Neuronal stem cell (in vitro differentiated cells): ENCODE measurements around the gene OSBPL2.

Experiments
- DNase-seq: peaks from one replicate; pipeline ENCODE4 v3.0.0-alpha.2; 2013; ENCODE audit warnings: low spot score
- H2AFZ ChIP-seq: one replicate; pipeline ENCODE4 v1.6.1; 2013; ENCODE audit warnings: mild to moderate bottlenecking, low read length, inconsistent platforms
- H2AK5ac ChIP-seq: 2 replicates; pipeline ENCODE4 v1.6.1; 2013; ENCODE audit warnings: low read depth, mild to moderate bottlenecking, inconsistent platforms, low read length, moderate library complexity, mixed read lengths
- H2BK120ac ChIP-seq: 2 replicates; pipeline ENCODE4 v1.6.1; 2013; ENCODE audit warnings: low read depth, mild to moderate bottlenecking, inconsistent platforms, low read length, moderate library complexity, mixed read lengths
- H2BK12ac ChIP-seq: one replicate; pipeline ENCODE4 v1.6.1; 2013; ENCODE audit warnings: low read length, inconsistent platforms
- H2BK15ac ChIP-seq: 2 replicates; pipeline ENCODE4 v1.6.1; 2013; ENCODE audit warnings: mild to moderate bottlenecking, low read length, inconsistent platforms, mixed read lengths
- H2BK5ac ChIP-seq: one replicate; pipeline ENCODE4 v1.6.1; 2013; ENCODE audit warnings: inconsistent platforms, mild to moderate bottlenecking, low read length, moderate library complexity
- H3K14ac ChIP-seq: one replicate; pipeline ENCODE4 v1.6.1; 2013; ENCODE audit warnings: low read length, inconsistent platforms
- H3K18ac ChIP-seq: 2 replicates; pipeline ENCODE4 v1.6.1; 2013; ENCODE audit warnings: low read length, inconsistent platforms
- H3K23ac ChIP-seq: 2 replicates; pipeline ENCODE4 v1.6.1; 2013; ENCODE audit warnings: low read depth, mild to moderate bottlenecking, mixed read lengths, low read length, inconsistent platforms; ENCODE audit not compliant: poor library complexity
- H3K27ac ChIP-seq: replicated peaks from 3 replicates; pipeline ENCODE4 v1.5.1; 2013; ENCODE audit warnings: low read length, inconsistent platforms
- H3K27me3 ChIP-seq, 3 experiments: 2 replicates each; pipeline ENCODE4 v1.6.1; 2013; ENCODE audit warnings: low read length in 3 of 3, mild to moderate bottlenecking in 2 of 3, inconsistent platforms in 1 of 3, low read depth in 1 of 3, mixed read lengths in 1 of 3, moderate library complexity in 1 of 3; ENCODE audit not compliant: control insufficient read depth in 3 of 3, insufficient read depth in 3 of 3
- H3K36me3 ChIP-seq, 2 donors: replicated peaks in 1 of 2; 2 replicates each; pipeline ENCODE4 v1.6.1; 2013; ENCODE audit warnings: low read length in 2 of 2; ENCODE audit not compliant: control insufficient read depth in 2 of 2, insufficient read depth in 2 of 2
- H3K4ac ChIP-seq: 2 replicates; pipeline ENCODE4 v1.6.1; 2013; ENCODE audit warnings: inconsistent platforms, mild to moderate bottlenecking, low read length, moderate library complexity
- H3K4me1 ChIP-seq, 2 donors: 1 replicate in 1 of 2; 2 replicates in 1 of 2; pipeline ENCODE4 v1.6.1; 2013; ENCODE audit warnings: low read length in 2 of 2, low read depth in 1 of 2; ENCODE audit not compliant: control insufficient read depth in 2 of 2, insufficient read depth in 1 of 2
- H3K4me2 ChIP-seq: one replicate; pipeline ENCODE4 v1.6.1; 2013; ENCODE audit warnings: mild to moderate bottlenecking, low read length, inconsistent platforms; ENCODE audit not compliant: insufficient read depth, poor library complexity, severe bottlenecking
- H3K4me3 ChIP-seq, 2 donors: 2 replicates each; pipeline ENCODE4 v1.5.1; 2013; ENCODE audit warnings: low read length in 2 of 2, mild to moderate bottlenecking in 2 of 2, inconsistent platforms in 1 of 2, moderate library complexity in 1 of 2
- H3K79me1 ChIP-seq: one replicate; pipeline ENCODE4 v1.6.1; 2013; ENCODE audit warnings: low read depth, mild to moderate bottlenecking, inconsistent platforms, low read length, moderate library complexity
- H3K9ac ChIP-seq: one replicate; pipeline ENCODE4 v1.6.1; 2013; ENCODE audit warnings: mild to moderate bottlenecking, low read depth, low read length, inconsistent platforms; ENCODE audit not compliant: poor library complexity
- H3K9me3 ChIP-seq, 2 donors: replicated peaks in 1 of 2; 2 replicates each; pipeline versions ENCODE3 to v1.6.1; 2013; ENCODE audit warnings: low read length in 2 of 2, mild to moderate bottlenecking in 2 of 2, inconsistent platforms in 1 of 2, low read depth in 1 of 2, mixed read lengths in 1 of 2, moderate library complexity in 1 of 2; ENCODE audit not compliant: control insufficient read depth in 2 of 2, insufficient read depth in 1 of 2
- H4K8ac ChIP-seq: one replicate; pipeline ENCODE4 v1.6.1; 2013; ENCODE audit warnings: low read depth, mild to moderate bottlenecking, inconsistent platforms, low read length, moderate library complexity
- H4K91ac ChIP-seq: one replicate; pipeline ENCODE4 v1.6.1; 2013; ENCODE audit warnings: low read length, low read depth, mild to moderate bottlenecking, inconsistent platforms; ENCODE audit not compliant: poor library complexity
- WGBS, 2 donors: extraction: QIAGEN DNeasy Blood & Tissue Kit; methylation state at CpG; one replicate each; pipeline ENCODE4 v1.1.7; 2013; ENCODE audit warnings: missing lambda C conversion rate in 2 of 2, mixed read lengths in 1 of 2; ENCODE audit not compliant: insufficient read length in 2 of 2, insufficient replicate concordance in 1 of 2; ENCODE audit errors: extremely low coverage in 2 of 2; 5-methylcytosine and 5-hydroxymethylcytosine counted together

Gene OSBPL2

DNA sequence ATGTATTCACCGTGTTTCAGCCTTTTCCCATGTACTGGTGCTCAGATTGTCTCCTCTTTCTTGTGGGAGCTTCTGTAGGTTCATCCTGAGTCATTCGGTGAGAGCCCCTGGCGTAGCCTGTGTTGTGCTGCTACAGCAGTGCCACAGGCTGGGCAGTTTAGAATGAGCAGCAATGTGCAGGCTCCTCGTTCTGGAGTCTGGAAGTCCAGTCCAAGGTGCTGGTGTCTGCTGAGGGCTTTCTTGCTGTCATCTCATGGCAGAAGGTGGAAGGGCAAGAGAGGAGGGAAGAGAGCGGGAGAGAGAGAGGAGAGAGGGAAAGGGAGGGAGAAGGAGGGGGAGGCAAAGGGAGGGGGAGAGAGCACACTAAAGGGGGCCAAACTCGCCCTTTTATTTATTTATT lies 15.1 kb downstream of the OSBPL2 start:
- Histone ChIP-seq H2BK120ac (no peak overlapping the region), H3K4ac (no peak overlapping the region), H3K9ac (no peak overlapping the region), H2BK15ac (no peak overlapping the region), H3K9me3 (peaks cover 0 to 2% of the 10 kb centered on the region in 2 donors), H3K36me3 (peaks cover 12 to 26% of the 10 kb centered on the region in 2 donors), H4K8ac (no peak overlapping the region), H3K23ac (no peak overlapping the region), H3K4me3 (no peak overlapping the region), H2BK12ac (no peak overlapping the region), H4K91ac (no peak overlapping the region), H3K4me1 (peaks cover 0 to 5% of the 10 kb centered on the region in 2 donors), H2BK5ac (no peak overlapping the region), H3K27me3 (no peaks in the 10 kb centered on the region), H3K27ac (no peak overlapping the region), H3K79me1 (peaks cover 10% of the 10 kb centered on the region), H2AK5ac (no peak overlapping the region), H2AFZ (no peak overlapping the region), H3K4me2 (no peak overlapping the region), H3K14ac (no peak overlapping the region), H3K18ac (no peak overlapping the region)
- DNase-seq = no peak
- WGBS, 2 donors = no CpG with 5 or more reads among the region's 6 CpGs

DNA sequence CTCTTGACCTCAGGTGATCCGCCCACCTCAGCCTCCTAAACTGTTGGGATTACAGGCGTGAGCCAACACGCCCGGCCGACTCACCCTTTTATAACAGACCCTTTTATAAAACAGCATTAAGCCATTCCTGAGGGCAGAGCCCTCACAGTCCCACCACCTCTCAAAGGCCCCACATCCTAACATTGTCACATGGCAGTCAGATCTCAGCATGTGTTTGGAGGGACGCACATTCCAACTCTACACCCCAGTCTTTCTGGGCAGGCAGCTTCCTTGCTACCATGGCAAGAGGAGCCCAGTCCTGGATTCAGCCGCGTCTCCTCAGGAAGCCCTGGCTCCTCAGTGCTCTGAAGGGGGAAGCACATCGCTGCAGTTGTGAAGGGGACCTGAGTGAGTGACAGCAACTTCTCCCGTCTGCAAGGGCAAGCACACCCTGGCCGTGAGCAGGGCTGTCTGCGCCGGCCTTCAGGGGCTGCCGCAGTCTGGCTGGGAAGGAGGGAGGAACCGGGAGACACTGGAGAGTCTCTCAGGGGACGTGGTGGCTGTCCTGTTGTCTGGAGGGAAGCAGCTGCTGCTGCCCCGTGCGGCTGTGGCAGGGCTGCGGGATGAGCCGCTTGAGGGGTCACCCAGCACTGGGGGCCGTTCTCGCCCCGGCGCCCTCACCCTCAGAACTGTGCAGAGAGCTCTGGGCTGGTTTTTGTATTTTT lies 15.9 kb downstream of the OSBPL2 start:
- Histone ChIP-seq H2BK5ac (peak overlapping the region; percentile 72), H3K23ac (peak overlapping the region; percentile 77), H2BK120ac (no peak overlapping the region), H2AFZ (no peak overlapping the region), H3K4me3 (no peak overlapping the region), H3K27ac (peak overlapping the region; percentile 10), H3K9ac (no peak overlapping the region), H2AK5ac (peak overlapping the region; percentile 94), H3K36me3 (peaks cover 13 to 33% of the 10 kb centered on the region in 2 donors), H3K9me3 (peaks cover 0 to 2% of the 10 kb centered on the region in 2 donors), H3K14ac (peak overlapping the region; percentile 31), H2BK12ac (no peak overlapping the region), H4K91ac (no peak overlapping the region), H3K4ac (no peak overlapping the region), H4K8ac (no peak overlapping the region), H3K4me2 (no peak overlapping the region), H3K27me3 (no peaks in the 10 kb centered on the region), H3K4me1 (peaks cover 0 to 5% of the 10 kb centered on the region in 2 donors), H3K18ac (peak overlapping the region; percentile 62), H3K79me1 (peaks cover 10% of the 10 kb centered on the region), H2BK15ac (no peak overlapping the region)
- WGBS, 2 donors = no CpG with 5 or more reads among the region's 24 CpGs
- no peak for DNase-seq

DNA sequence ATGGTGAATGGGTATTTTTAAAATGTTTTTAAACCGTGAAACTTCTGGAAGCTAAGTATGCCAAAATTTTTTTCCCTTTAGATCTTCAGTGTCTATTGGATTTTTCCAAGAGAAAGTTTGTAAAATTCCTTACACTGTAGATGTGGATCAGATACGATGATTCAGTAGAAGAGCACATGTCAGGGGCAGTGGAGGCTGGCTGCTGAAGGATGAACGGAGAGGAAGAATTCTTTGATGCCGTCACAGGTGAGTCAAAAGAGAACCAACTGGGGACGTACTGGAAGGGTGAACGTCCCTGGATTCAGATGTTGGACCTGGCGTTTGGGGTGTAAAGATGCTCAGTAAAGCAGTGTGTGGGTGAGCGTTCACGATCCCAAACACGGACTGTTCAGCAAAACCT lies 17.7 kb downstream of the OSBPL2 start:
- Histone ChIP-seq H4K91ac (no peak overlapping the region), H3K9ac (no peak overlapping the region)

DNA sequence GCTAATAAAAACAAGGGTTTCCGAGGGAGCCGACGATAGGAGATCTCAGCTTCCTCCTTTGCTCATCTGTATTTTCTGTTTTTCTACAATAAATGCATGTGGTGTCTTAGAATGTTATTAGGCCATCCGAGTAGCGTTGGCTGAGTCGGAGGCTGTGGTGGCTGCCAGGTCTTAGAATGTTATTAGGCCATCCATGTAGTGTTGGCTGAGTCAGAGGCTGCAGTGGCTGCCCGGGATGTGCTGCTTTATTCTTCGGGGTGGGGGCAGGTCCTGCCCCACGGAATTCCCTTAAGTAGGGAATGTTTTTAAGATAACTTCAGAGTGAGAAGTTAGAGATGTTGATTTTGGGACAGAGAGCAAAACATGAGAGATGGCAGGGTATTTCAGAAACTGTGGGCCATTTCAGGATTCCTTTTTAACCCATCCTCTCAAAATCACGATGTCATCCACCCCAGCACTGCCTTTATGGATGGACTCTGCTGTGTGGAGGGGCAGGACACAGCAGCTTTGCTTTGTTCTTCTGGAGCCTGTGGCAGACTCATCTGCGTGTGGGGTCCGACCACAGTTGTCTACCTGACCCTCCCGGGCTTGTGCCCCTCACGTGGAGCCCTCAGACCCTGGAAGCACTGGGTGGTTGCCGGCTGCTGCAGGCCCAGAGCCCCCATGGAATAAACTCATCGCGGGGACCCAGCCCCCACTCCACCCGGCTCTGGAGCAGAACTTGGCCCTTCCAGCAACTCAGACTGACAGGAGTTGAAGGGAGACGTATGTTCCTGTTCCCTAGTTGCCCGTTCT lies 20.4 kb downstream of the OSBPL2 start:
- Histone ChIP-seq H3K4me1 (peaks cover 0 to 5% of the 10 kb centered on the region in 2 donors), H3K18ac (no peak overlapping the region), H3K79me1 (peaks cover 3% of the 10 kb centered on the region), H3K9me3 (no peaks in the 10 kb centered on the region), H2BK15ac (no peak overlapping the region), H2BK12ac (no peak overlapping the region), H2BK120ac (no peak overlapping the region), H2AFZ (no peak overlapping the region), H3K27me3 (no peaks in the 10 kb centered on the region), H2BK5ac (no peak overlapping the region), H2AK5ac (no peak overlapping the region), H3K14ac (no peak overlapping the region), H3K9ac (peak overlapping the region; percentile 50), H3K4me2 (no peak overlapping the region), H4K91ac (no peak overlapping the region), H3K4ac (no peak overlapping the region), H4K8ac (no peak overlapping the region), H3K36me3 (peaks cover 32 to 70% of the 10 kb centered on the region in 2 donors), H3K4me3 (no peak overlapping the region), H3K27ac (no peak overlapping the region), H3K23ac (peak overlapping the region; percentile 26)
- WGBS, 2 donors = no CpG with 5 or more reads among the region's 20 CpGs
- DNase-seq = no peak

More for the DNA sequence above, 17.7 kb downstream of the OSBPL2 start:
- DNase-seq = no peak
- no CpG with 5 or more reads among the region's 10 CpGs for WGBS, 2 donors
- H4K8ac ChIP-seq = no peak overlapping the region
- no peak overlapping the region for H2AFZ ChIP-seq
- no peaks in the 10 kb centered on the region for H3K27me3 ChIP-seq
- no peak overlapping the region for H3K4ac ChIP-seq
- peaks cover 0 to 2% of the 10 kb centered on the region in 2 donors for H3K9me3 ChIP-seq
- H3K27ac ChIP-seq = no peak overlapping the region
- no peak overlapping the region for H2BK12ac ChIP-seq
- no peak overlapping the region for H2BK5ac ChIP-seq
- no peak overlapping the region for H2BK120ac ChIP-seq
- no peak overlapping the region for H2AK5ac ChIP-seq
- H3K23ac ChIP-seq = no peak overlapping the region
- H3K36me3 ChIP-seq = peaks cover 20 to 50% of the 10 kb centered on the region in 2 donors
- no peak overlapping the region for H3K4me3 ChIP-seq
- H2BK15ac ChIP-seq = no peak overlapping the region
- H3K14ac ChIP-seq = no peak overlapping the region
- peaks cover 4% of the 10 kb centered on the region for H3K79me1 ChIP-seq
- H3K4me1 ChIP-seq = peaks cover 0 to 5% of the 10 kb centered on the region in 2 donors
- no peak overlapping the region for H3K18ac ChIP-seq
- H3K4me2 ChIP-seq = no peak overlapping the region
